Neural progenitor cell (in vitro differentiated cells): ENCODE results near the gene FBRSL1.

Experiments used
- EZH2phosphoT487 ChIP-seq: fragments of 200-600 bp; sonication (generic); IDR thresholded peaks from 2 replicates; pipeline ENCODE4 v1.6.1; 2017; ENCODE audit warnings: antibody characterized with exemption
- TF ChIP-seq, protein P1 (sequence below): fragments of 200-600 bp; sonication (generic); IDR thresholded peaks from 2 replicates; pipeline ENCODE4 v1.5.1; 2017; ENCODE audit warnings: antibody characterized with exemption, mild to moderate bottlenecking

DNA sequence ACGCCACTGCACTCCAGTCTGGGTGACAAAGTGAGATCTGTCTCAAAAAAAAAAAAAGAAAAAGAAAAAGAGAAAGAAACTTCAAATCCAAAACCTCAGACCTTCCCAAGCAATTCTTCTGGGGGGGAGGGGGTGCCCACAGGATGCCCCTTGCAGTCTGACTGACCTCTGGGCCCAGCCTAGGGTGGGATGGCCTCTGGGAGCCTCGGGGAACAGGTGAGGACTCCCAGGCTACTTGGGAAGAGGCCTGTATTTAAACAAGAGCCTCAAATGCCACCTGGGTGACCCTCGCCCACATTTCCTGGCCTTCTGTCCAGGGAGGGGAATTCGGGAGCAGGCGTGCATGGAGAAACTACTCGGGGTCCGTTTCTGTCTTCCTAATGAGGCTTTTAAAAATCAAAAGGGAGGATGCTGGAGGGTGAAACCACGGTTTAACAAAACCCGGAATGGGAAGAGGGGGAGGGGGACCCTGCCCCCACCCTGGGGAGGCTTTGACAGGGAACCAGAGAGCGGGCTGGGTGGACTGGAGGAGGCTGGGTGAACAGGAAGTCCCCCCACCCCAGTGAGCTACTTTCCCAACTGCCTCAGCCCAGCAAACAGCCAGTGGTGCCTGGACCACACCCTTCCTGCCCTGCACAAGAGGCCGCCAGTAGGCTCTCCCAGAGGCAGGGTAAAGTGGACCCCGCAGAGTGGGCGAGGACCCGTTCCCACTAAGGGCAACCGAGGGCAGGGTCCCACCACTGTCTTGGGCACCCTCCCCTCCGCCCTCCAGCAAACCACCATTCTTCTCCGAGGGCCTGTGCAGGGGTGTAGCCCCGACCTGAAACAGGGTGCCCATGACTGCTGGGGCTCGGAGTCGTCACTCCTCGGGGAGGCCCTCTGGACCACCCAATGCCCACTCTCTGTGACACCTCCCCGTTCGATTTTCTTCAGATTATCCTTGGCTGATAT is 1.5 kb upstream of the FBRSL1 start:
- no peak for TF ChIP-seq EZH2phosphoT487
- TF ChIP-seq, protein P1, sequence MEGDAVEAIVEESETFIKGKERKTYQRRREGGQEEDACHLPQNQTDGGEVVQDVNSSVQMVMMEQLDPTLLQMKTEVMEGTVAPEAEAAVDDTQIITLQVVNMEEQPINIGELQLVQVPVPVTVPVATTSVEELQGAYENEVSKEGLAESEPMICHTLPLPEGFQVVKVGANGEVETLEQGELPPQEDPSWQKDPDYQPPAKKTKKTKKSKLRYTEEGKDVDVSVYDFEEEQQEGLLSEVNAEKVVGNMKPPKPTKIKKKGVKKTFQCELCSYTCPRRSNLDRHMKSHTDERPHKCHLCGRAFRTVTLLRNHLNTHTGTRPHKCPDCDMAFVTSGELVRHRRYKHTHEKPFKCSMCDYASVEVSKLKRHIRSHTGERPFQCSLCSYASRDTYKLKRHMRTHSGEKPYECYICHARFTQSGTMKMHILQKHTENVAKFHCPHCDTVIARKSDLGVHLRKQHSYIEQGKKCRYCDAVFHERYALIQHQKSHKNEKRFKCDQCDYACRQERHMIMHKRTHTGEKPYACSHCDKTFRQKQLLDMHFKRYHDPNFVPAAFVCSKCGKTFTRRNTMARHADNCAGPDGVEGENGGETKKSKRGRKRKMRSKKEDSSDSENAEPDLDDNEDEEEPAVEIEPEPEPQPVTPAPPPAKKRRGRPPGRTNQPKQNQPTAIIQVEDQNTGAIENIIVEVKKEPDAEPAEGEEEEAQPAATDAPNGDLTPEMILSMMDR: no peak
